ENCODE results near the gene MERTK. TPM values are rescaled to one million over a fixed set of nuclear protein-coding genes. Genes with fewer than 3 reads are reported as not detected.

Gene MERTK
- total and polyA plus RNA-seq, 10 of the 15 experiments (the other 5 are each of a cell fraction or from before 2014, with no cell fraction given) = 0.13 to 30.6 (median 0.50) TPM

GRCh38 chr2:112077814-112078213 is 179.4 kb downstream of the MERTK start:
- Histone ChIP-seq H4K20me1 (ENCODE audit: control insufficient read depth, insufficient read depth) (no peaks in the 10 kb centered on the region), H3K27me3 (replicated peaks in 1 of 2; ENCODE audit: control insufficient read depth in 2 of 2, insufficient read depth in 2 of 2, low read length in 1 of 2) (no peaks in the 10 kb centered on the region), H3K4me2 (ENCODE audit: control insufficient read depth, insufficient read depth) (no peak overlapping the region), H3K27ac (ENCODE audit: control insufficient read depth, insufficient read depth) (no peak overlapping the region), H3K4me3 (no peak overlapping the region), H3K79me2 (ENCODE audit: control insufficient read depth, insufficient read depth, low read length) (peaks cover 3% of the 10 kb centered on the region; the same call in 1 of the 2 replicates), H3K9me3 (replicated peaks; ENCODE audit: control insufficient read depth, insufficient read depth, low read length) (peaks cover 12% of the 10 kb centered on the region), H2AFZ (ENCODE audit: control insufficient read depth, low read depth, low read length) (no peak overlapping the region), H3K4me1 (ENCODE audit: control insufficient read depth, insufficient read depth, low read length) (peaks cover 9% of the 10 kb centered on the region), H3K9ac (ENCODE audit: control insufficient read depth, insufficient read depth, low read length) (no peak overlapping the region), H3K36me3 (ENCODE audit: control insufficient read depth in 2 of 2, insufficient read depth in 2 of 2, low read length in 1 of 2) (peaks cover 7 to 14% of the 10 kb centered on the region in 2 experiments)
- TF ChIP-seq, protein P1, sequence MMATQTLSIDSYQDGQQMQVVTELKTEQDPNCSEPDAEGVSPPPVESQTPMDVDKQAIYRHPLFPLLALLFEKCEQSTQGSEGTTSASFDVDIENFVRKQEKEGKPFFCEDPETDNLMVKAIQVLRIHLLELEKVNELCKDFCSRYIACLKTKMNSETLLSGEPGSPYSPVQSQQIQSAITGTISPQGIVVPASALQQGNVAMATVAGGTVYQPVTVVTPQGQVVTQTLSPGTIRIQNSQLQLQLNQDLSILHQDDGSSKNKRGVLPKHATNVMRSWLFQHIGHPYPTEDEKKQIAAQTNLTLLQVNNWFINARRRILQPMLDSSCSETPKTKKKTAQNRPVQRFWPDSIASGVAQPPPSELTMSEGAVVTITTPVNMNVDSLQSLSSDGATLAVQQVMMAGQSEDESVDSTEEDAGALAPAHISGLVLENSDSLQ (IDR thresholded peaks at IDR 0.05) = no peak
- TF ChIP-seq MTA3 (IDR thresholded peaks at IDR 0.05; ENCODE audit: borderline replicate concordance, low read length) (no peak), SMAD1 (IDR thresholded peaks at IDR 0.05; ENCODE audit: low read depth, partially characterized antibody) (no peak), ZNF622 (IDR thresholded peaks at IDR 0.05) (no peak)
- ATAC-seq (no peak), DNase-seq (ENCODE audit: low read depth, low spot score) (no peak), FAIRE-seq (no peak)
- no TSS peak for BruUV-seq (replicated peaks)
- 100% methylated on average over 1 of the region's 1 CpG for WGBS (ENCODE audit: insufficient coverage, insufficient replicate concordance, low lambda C conversion rate, missing lambda C conversion rate)
- intact Hi-C loops (cut with micrococcal nuclease; ENCODE audit: unreplicated experiment) (no loop called here), in situ Hi-C loops (cut with MboI) (no loop called here)
- ChIA-PET CTCF (no interaction called here), RAD21 (ENCODE audit: unreplicated experiment) (no interaction called here), SMC1A (ENCODE audit: uncharacterized antibody, unreplicated experiment) (interaction anchor here (1.9 kb wide), 1 partner anchor 11 kb away, joined by 4 read pairs; no protein-coding TSS in a partner anchor), POLR2A (no interaction called here)

Small RNA genes lying within 50 kb of the gene (small RNA-seq; reads per million reads assigned to genes)
- gene RN7SL297P = not detected

Other genes starting within 250 kb of the MERTK start
- 108 and 118 TPM in 2 replicates for gene ANAPC1, start 14.4 kb upstream of the MERTK start, total RNA-seq (2014; rRNA removed)
- 58.2 and 66.8 TPM in 2 replicates for gene ANAPC1, start 14.4 kb upstream of the MERTK start, total RNA-seq (2014; rRNA removed; fragmentation: Illumina TruSeq; extraction: Trizol)
- gene ANAPC1, start 14.4 kb upstream of the MERTK start, total RNA-seq (2021) = 74.5 and 78.9 TPM in 2 replicates
- 60.2 and 63.5 TPM in 2 replicates for gene ANAPC1, start 14.4 kb upstream of the MERTK start, polyA plus RNA-seq (2011; rRNA removed)
- gene ANAPC1, start 14.4 kb upstream of the MERTK start, polyA plus RNA-seq (2014; fragmentation: Illumina TruSeq; extraction: Trizol) = 50.2 and 58.6 TPM in 2 replicates
- 10 to 100 TPM in 1 of 2 experiments, 1 to 10 TPM in 1; 10.0 to 11.8 TPM for gene ANAPC1, start 14.4 kb upstream of the MERTK start, polyA plus RNA-seq (2014; fragmentation: Nextera tagmentation; extraction: Ambion mirVana)
- 49.8 and 62.6 TPM in 2 replicates for gene ANAPC1, start 14.4 kb upstream of the MERTK start, polyA plus RNA-seq (2014; rRNA removed)
- 10 to 100 TPM; 50.4 to 56.9 TPM for gene ANAPC1, start 14.4 kb upstream of the MERTK start, polyA plus RNA-seq (2016; fragmentation: Nextera tagmentation; extraction: Ambion mirVana)
- 11.5 and 16.0 TPM in 2 replicates for gene TMEM87B, start 156.7 kb downstream of the MERTK start, total RNA-seq (2014; rRNA removed)
- gene TMEM87B, start 156.7 kb downstream of the MERTK start, total RNA-seq (2014; rRNA removed; fragmentation: Illumina TruSeq; extraction: Trizol) = 20.6 and 20.9 TPM in 2 replicates
- 11.8 and 12.8 TPM in 2 replicates for gene TMEM87B, start 156.7 kb downstream of the MERTK start, total RNA-seq (2021)
- gene TMEM87B, start 156.7 kb downstream of the MERTK start, polyA plus RNA-seq (2011; rRNA removed) = 17.2 and 23.6 TPM in 2 replicates
- gene TMEM87B, start 156.7 kb downstream of the MERTK start, polyA plus RNA-seq (2014; fragmentation: Illumina TruSeq; extraction: Trizol) = 18.1 and 25.7 TPM in 2 replicates
- gene TMEM87B, start 156.7 kb downstream of the MERTK start, polyA plus RNA-seq (2014; fragmentation: Nextera tagmentation; extraction: Ambion mirVana) = 1 to 10 TPM; 5.7 to 8.2 TPM
- 9.5 and 10.1 TPM in 2 replicates for gene TMEM87B, start 156.7 kb downstream of the MERTK start, polyA plus RNA-seq (2014; rRNA removed)
- 10 to 100 TPM; 12.9 to 15.9 TPM for gene TMEM87B, start 156.7 kb downstream of the MERTK start, polyA plus RNA-seq (2016; fragmentation: Nextera tagmentation; extraction: Ambion mirVana)
- 0.05 TPM in 1 of 2 replicates, not detected in the other for gene FBLN7, start 239.8 kb downstream of the MERTK start, total RNA-seq (2014; rRNA removed)
- not detected in 2 replicates for gene FBLN7, start 239.8 kb downstream of the MERTK start, total RNA-seq (2014; rRNA removed; fragmentation: Illumina TruSeq; extraction: Trizol)
- gene FBLN7, start 239.8 kb downstream of the MERTK start, total RNA-seq (2021) = 0.10 TPM in 1 of 2 replicates, not detected in the other
- 0.01 TPM in 1 of 2 replicates, not detected in the other for gene FBLN7, start 239.8 kb downstream of the MERTK start, polyA plus RNA-seq (2011; rRNA removed)
- 0.01 TPM in 1 of 2 replicates, not detected in the other for gene FBLN7, start 239.8 kb downstream of the MERTK start, polyA plus RNA-seq (2014; fragmentation: Illumina TruSeq; extraction: Trizol)
- gene FBLN7, start 239.8 kb downstream of the MERTK start, polyA plus RNA-seq (2014; fragmentation: Nextera tagmentation; extraction: Ambion mirVana) = not detected
- 0.11 TPM in 1 of 2 replicates, not detected in the other for gene FBLN7, start 239.8 kb downstream of the MERTK start, polyA plus RNA-seq (2014; rRNA removed)
- not detected for gene FBLN7, start 239.8 kb downstream of the MERTK start, polyA plus RNA-seq (2016; fragmentation: Nextera tagmentation; extraction: Ambion mirVana)

Measured in GM12878 (cell line).